SK-N-SH (cell line): ENCODE data around the gene ATP8A1. TPM values are rescaled to one million over a fixed set of nuclear protein-coding genes. Genes with fewer than 3 reads are reported as not detected.

Experiments used
- CTCF ChIA-PET: fragments of 300-600, 350-600 bp; formaldehyde crosslinking; extraction: SDS; loops from one replicate; lab custom pipeline; 2021; lab: Yijun Ruan, JAX
- POLR2A ChIA-PET: fragments of 350-600 bp; sonication (Branson Sonifier 250); formaldehyde crosslinking; extraction: SDS; loops from one replicate; lab custom pipeline; 2020; ENCODE audit warnings: antibody characterized with exemption, inconsistent platforms; lab: Yijun Ruan, JAX
- DNase-seq: peaks from one replicate; pipeline ENCODE4 v3.0.0; 2012
- H2AFZ ChIP-seq: fragments of 200-600 bp; sonication (generic); 2 replicates; pipeline ENCODE4 v1.8.1; 2016; ENCODE audit warnings: antibody characterized with exemption, mild to moderate bottlenecking, low read depth
- H3F3A ChIP-seq: fragments of 200-600 bp; sonication (generic); replicated peaks from 2 replicates; pipeline ENCODE3; 2016; ENCODE audit warnings: antibody characterized with exemption, mild to moderate bottlenecking; ENCODE audit not compliant: insufficient read depth
- H3K27ac ChIP-seq, 2 experiments: fragments of 200-500 bp in 1 of 2; fragments of 200-600 bp in 1 of 2; sonication (Bioruptor generic) in 1 of 2; sonication (generic), shearing (Covaris generic) in 1 of 2; 2 replicates each; pipeline versions ENCODE4 v1.5.1 to v1.6.1; 2014 to 2016; ENCODE audit warnings: low read depth in 2 of 2, inconsistent platforms in 1 of 2, low read length in 1 of 2, mild to moderate bottlenecking in 1 of 2, mixed read lengths in 1 of 2
- H3K27me3 ChIP-seq: fragments of 200-600 bp; sonication (generic), shearing (Covaris generic); 2 replicates; pipeline ENCODE4 v1.6.1; 2016; ENCODE audit warnings: mixed run types; ENCODE audit not compliant: insufficient read depth
- H3K36me3 ChIP-seq, 2 experiments: fragments of 200-500 bp in 1 of 2; fragments of 200-600 bp in 1 of 2; sonication (Bioruptor generic) in 1 of 2; sonication (generic) in 1 of 2; replicated peaks in 1 of 2; 2 replicates each; pipeline versions ENCODE3 to v1.5.1; 2014 to 2016; ENCODE audit warnings: low read length in 1 of 2, mild to moderate bottlenecking in 1 of 2; ENCODE audit not compliant: insufficient read depth in 2 of 2, control insufficient read depth in 1 of 2
- H3K4me1 ChIP-seq, 2 experiments: fragments of 200-500 bp in 1 of 2; fragments of 200-600 bp in 1 of 2; sonication (Bioruptor generic) in 1 of 2; sonication (generic), shearing (Covaris generic) in 1 of 2; 2 replicates each; pipeline versions ENCODE4 v1.5.1 to v1.6.1; 2014 to 2016; ENCODE audit warnings: low read depth in 1 of 2, low read length in 1 of 2, mixed run types in 1 of 2; ENCODE audit not compliant: insufficient read depth in 2 of 2, control insufficient read depth in 1 of 2
- H3K4me2 ChIP-seq: fragments of 200-600 bp; sonication (generic), shearing (Covaris generic); 2 replicates; pipeline ENCODE4 v1.6.1; 2017; ENCODE audit warnings: mixed run types
- H3K4me3 ChIP-seq, 2 experiments: fragments of 200-500 bp in 1 of 2; fragments of 200-600 bp in 1 of 2; sonication (Bioruptor generic) in 1 of 2; sonication (generic), shearing (Covaris generic) in 1 of 2; 2 replicates each; pipeline versions ENCODE4 v1.5.1 to v1.8.1; 2014 to 2016; ENCODE audit warnings: low read depth in 2 of 2, inconsistent platforms in 1 of 2, low read length in 1 of 2, mild to moderate bottlenecking in 1 of 2, mixed read lengths in 1 of 2, moderate library complexity in 1 of 2
- H3K79me2 ChIP-seq: fragments of 200-600 bp; sonication (generic); 2 replicates; pipeline ENCODE4 v1.8.1; 2017; ENCODE audit warnings: mild to moderate bottlenecking; ENCODE audit not compliant: insufficient read depth
- H3K9ac ChIP-seq: fragments of 200-600 bp; sonication (generic); 2 replicates; pipeline ENCODE4 v1.6.1; 2017; ENCODE audit warnings: mixed run types
- H3K9me2 ChIP-seq: fragments of 200-600 bp; sonication (generic); 2 replicates; pipeline ENCODE4 v1.6.1; 2017; ENCODE audit warnings: mixed run types
- H3K9me3 ChIP-seq: fragments of 200-600 bp; sonication (generic); 2 replicates; pipeline ENCODE4 v1.6.1; 2017; ENCODE audit warnings: mixed run types, mild to moderate bottlenecking, moderate library complexity
- H4K20me1 ChIP-seq: fragments of 200-600 bp; sonication (generic); 2 replicates; pipeline ENCODE4 v1.6.1; 2017; ENCODE audit warnings: mild to moderate bottlenecking, mixed run types; ENCODE audit not compliant: insufficient read depth
- CTCF ChIP-seq: fragments of 200-600 bp; sonication (generic); IDR thresholded peaks from 2 replicates; pipeline ENCODE4 v1.6.1; 2017; ENCODE audit warnings: antibody characterized with exemption, mild to moderate bottlenecking, moderate library complexity
- FOSL2 ChIP-seq: IDR thresholded peaks from 2 replicates; pipeline ENCODE4 v1.4.0; 2012; ENCODE audit warnings: low read depth, mild to moderate bottlenecking, moderate library complexity, borderline replicate concordance
- FOXJ3 ChIP-seq: sonication (generic); formaldehyde crosslinking; IDR thresholded peaks from 2 replicates; pipeline ENCODE4 v1.5.1; 2020; ENCODE audit warnings: mild to moderate bottlenecking, missing genetic modification reagents
- GABPA ChIP-seq: IDR thresholded peaks from 2 replicates; pipeline ENCODE4 v1.4.0; 2012; ENCODE audit warnings: low read depth, mild to moderate bottlenecking
- GATA2 ChIP-seq: sonication (generic); formaldehyde crosslinking; IDR thresholded peaks from 2 replicates; pipeline ENCODE4 v1.5.0; 2020; ENCODE audit warnings: mild to moderate bottlenecking, missing genetic modification reagents
- IRF3 ChIP-seq: fragments of 150-350 bp; IDR thresholded peaks from 2 replicates; pipeline ENCODE4 v1.6.1; 2016; ENCODE audit warnings: mild to moderate bottlenecking, low read depth, low read length
- MEF2A ChIP-seq: IDR thresholded peaks from 2 replicates; pipeline ENCODE4 v1.4.0; 2012; ENCODE audit warnings: low read depth, borderline replicate concordance
- PBX3 ChIP-seq: IDR thresholded peaks from 2 replicates; pipeline ENCODE4; 2012
- POLR2AphosphoS5 ChIP-seq: IDR thresholded peaks from 2 replicates; pipeline ENCODE4 v1.6.1; 2012; ENCODE audit warnings: low read depth, low read length
- RCOR1 ChIP-seq: fragments of 150-350 bp; IDR thresholded peaks from 2 replicates; pipeline ENCODE4 v1.6.1; 2017; ENCODE audit warnings: antibody characterized with exemption, low read length
- SIN3A ChIP-seq: IDR thresholded peaks from 2 replicates; pipeline ENCODE4 v1.6.1; 2012; ENCODE audit warnings: low read depth, mild to moderate bottlenecking, low read length, moderate library complexity, borderline replicate concordance
- SMC3 ChIP-seq: IDR thresholded peaks from 2 replicates; pipeline ENCODE4 v1.6.1; 2012; ENCODE audit warnings: low read depth, low read length, improper control_type of control experiment
- TEAD4 ChIP-seq: IDR thresholded peaks from 2 replicates; pipeline ENCODE4 v1.4.0; 2012; ENCODE audit warnings: mild to moderate bottlenecking, borderline replicate concordance; ENCODE audit not compliant: insufficient read depth
- ZBTB33 ChIP-seq: IDR thresholded peaks from 2 replicates; pipeline ENCODE4 v1.4.0; 2012; ENCODE audit warnings: low read depth, borderline replicate concordance
- WGBS: methylation state at CpG from one replicate; pipeline ENCODE4 v1.1.6; 2017; ENCODE audit warnings: low lambda C conversion rate; 5-methylcytosine and 5-hydroxymethylcytosine counted together
- polyA plus RNA-seq, 3 experiments: library from polyadenylated mRNA; depleted of rRNA; stranded (reverse); fragments of >200 nt; gene quantifications; 2 replicates each; pipeline ENCODE4 v1.2.3, GENCODE V29; 2012

Gene ATP8A1
- polyA plus RNA-seq, 1 of the 3 experiments (the other 2 are of a cell fraction): 0.38 TPM

GRCh38 chr4:42480717-42481116 lies 176.2 kb downstream of the ATP8A1 start:
- H3K9me3 ChIP-seq: no peaks in the 10 kb centered on the region
- no peaks in the 10 kb centered on the region for H3K36me3 ChIP-seq
- no peak overlapping the region for H3K4me2 ChIP-seq
- TF ChIP-seq FOXJ3 (CRISPR knock-in tag) (no peak), PBX3 (peak; percentile 65), RCOR1 (no peak)
- CTCF ChIA-PET: interaction anchor here (0.9 to 2.1 kb wide), 3 partner anchors 40 to 200 kb away, joined by 4 to 5 read pairs (median 5); no protein-coding TSS in a partner anchor
- no peak overlapping the region for H2AFZ ChIP-seq
- no peaks in the 10 kb centered on the region for H4K20me1 ChIP-seq
- 43% methylated on average over 1 of the region's 1 CpG for WGBS
- no peak for DNase-seq
- peaks cover 0 to 25% of the 10 kb centered on the region in 2 experiments; a peak in 2 of 4 replicates for H3K4me1 ChIP-seq
- H3K27ac ChIP-seq: peak overlapping the region in 1 of 2 experiments; percentile 58; a peak in 2 of 4 replicates
- no peaks in the 10 kb centered on the region for H3K79me2 ChIP-seq
- H3K4me3 ChIP-seq: no peak overlapping the region
- H3K9me2 ChIP-seq: no peaks in the 10 kb centered on the region
- H3F3A ChIP-seq: no peaks in the 10 kb centered on the region
- H3K9ac ChIP-seq: no peak overlapping the region
- POLR2A ChIA-PET: no interaction called here
- no peaks in the 10 kb centered on the region for H3K27me3 ChIP-seq

- Histone ChIP-seq H3K4me1 (peaks cover 0 to 25% of the 10 kb centered on the region in 2 experiments; a peak in 2 of 4 replicates), H2AFZ (no peak overlapping the region), H3K9me3 (no peaks in the 10 kb centered on the region), H3K27ac (peak overlapping the region in 1 of 2 experiments; percentile 58; a peak in 1 of 4 replicates), H3K27me3 (no peaks in the 10 kb centered on the region), H3K9ac (no peak overlapping the region), H3K36me3 (no peaks in the 10 kb centered on the region), H3K9me2 (no peaks in the 10 kb centered on the region), H4K20me1 (no peaks in the 10 kb centered on the region), H3K4me2 (no peak overlapping the region), H3F3A (no peaks in the 10 kb centered on the region), H3K4me3 (no peak overlapping the region), H3K79me2 (no peaks in the 10 kb centered on the region)
- DNase-seq: no peak
- TF ChIP-seq MEF2A: no peak
- TF ChIP-seq IRF3: no peak
- no peak for TF ChIP-seq FOXJ3 (CRISPR knock-in tag)
- no peak for TF ChIP-seq SIN3A
- no peak for TF ChIP-seq ZBTB33
- TF ChIP-seq POLR2AphosphoS5: no peak
- no peak for TF ChIP-seq FOSL2
- TF ChIP-seq GABPA: no peak
- TF ChIP-seq GATA2: no peak
- no peak for TF ChIP-seq TEAD4
- TF ChIP-seq SMC3: no peak
- TF ChIP-seq CTCF: no peak
- POLR2A ChIA-PET: no interaction called here
- CTCF ChIA-PET: interaction anchor here (0.8 to 2.1 kb wide), 4 partner anchors 8 to 199 kb away, joined by 3 to 5 read pairs (median 4); no protein-coding TSS in a partner anchor
- 50% methylated on average over 1 of the region's 1 CpG for WGBS
Observed at GRCh38 chr4:42480281-42480680, 176.6 kb downstream of the ATP8A1 start.
